Body of pancreas (tissue), 4 donors: ENCODE measurements around the gene C8G.

Source experiments
- POLR2A ChIP-seq, 3 donors: fragments of 450-650 bp; IDR thresholded peaks; one replicate each; pipeline ENCODE4 v1.6.1; 2016; ENCODE audit warnings: antibody characterized with exemption in 3 of 3, mild to moderate bottlenecking in 2 of 3
- TF ChIP-seq, protein P1 (sequence below), 7 experiments: fragments of 450-650 bp in 4 of 7; fragments of 200-600 bp in 3 of 7; sonication (generic) in 3 of 7; IDR thresholded peaks; one replicate each; pipeline ENCODE4 v1.5.1; 2016 to 2019; ENCODE audit warnings: antibody characterized with exemption in 7 of 7

DNA sequence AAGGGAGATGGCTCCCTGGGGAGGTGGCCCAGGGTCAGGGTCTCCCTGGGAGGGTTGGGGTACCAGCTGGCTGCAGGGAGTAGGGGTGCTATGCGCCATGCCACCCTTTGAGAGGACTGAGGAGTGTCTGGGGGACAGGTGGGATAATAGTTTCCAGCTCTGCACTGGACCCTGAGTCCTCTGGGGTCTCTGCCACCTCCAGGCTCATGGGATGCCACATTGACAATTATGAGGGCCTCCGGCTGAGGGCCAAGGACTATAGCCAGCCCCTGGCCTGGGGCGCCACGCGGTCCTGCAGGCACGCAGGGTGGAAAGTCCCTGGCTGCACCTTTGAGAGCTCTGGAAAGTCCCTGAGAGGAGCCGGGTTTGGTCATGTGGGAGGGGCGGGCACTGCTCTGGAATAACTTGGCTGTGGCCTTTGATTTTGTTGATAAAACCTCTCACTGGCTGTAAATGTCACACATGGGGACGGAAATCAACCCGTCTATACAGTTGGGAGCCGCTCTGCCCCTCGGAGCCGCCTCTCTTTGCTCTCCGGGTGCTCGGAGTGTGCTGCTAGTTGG lies 42.7 kb upstream of the C8G start:
- TF ChIP-seq, protein P1, sequence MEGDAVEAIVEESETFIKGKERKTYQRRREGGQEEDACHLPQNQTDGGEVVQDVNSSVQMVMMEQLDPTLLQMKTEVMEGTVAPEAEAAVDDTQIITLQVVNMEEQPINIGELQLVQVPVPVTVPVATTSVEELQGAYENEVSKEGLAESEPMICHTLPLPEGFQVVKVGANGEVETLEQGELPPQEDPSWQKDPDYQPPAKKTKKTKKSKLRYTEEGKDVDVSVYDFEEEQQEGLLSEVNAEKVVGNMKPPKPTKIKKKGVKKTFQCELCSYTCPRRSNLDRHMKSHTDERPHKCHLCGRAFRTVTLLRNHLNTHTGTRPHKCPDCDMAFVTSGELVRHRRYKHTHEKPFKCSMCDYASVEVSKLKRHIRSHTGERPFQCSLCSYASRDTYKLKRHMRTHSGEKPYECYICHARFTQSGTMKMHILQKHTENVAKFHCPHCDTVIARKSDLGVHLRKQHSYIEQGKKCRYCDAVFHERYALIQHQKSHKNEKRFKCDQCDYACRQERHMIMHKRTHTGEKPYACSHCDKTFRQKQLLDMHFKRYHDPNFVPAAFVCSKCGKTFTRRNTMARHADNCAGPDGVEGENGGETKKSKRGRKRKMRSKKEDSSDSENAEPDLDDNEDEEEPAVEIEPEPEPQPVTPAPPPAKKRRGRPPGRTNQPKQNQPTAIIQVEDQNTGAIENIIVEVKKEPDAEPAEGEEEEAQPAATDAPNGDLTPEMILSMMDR (IDR thresholded peaks at IDR 0.05), result no peak
- peak; percentile 22 to 74 (median 71) for TF ChIP-seq POLR2A (IDR thresholded peaks at IDR 0.05)
